BJ (cell line): Measurements from ENCODE around the gene CYP2U1. TPM values are rescaled to one million over a fixed set of nuclear protein-coding genes. Genes with fewer than 3 reads are reported as not detected.
"Not testable (repeated sequence)": the region's sequence is repeated elsewhere in the genome, so short reads cannot be mapped to it uniquely, and the experiment has no call there.

Experiments
- CTCF ChIA-PET: fragments of 350-600 bp; formaldehyde crosslinking; extraction: SDS; loops from one replicate; lab custom pipeline; 2021; ENCODE audit warnings: antibody characterized with exemption, inconsistent platforms; lab: Yijun Ruan, JAX
- POLR2A ChIA-PET: fragments of 300-600 bp; sonication (Branson Sonifier 250); formaldehyde crosslinking; extraction: SDS; loops from one replicate; lab custom pipeline; 2021; ENCODE audit warnings: antibody characterized with exemption; lab: Charles Lee
- DNase-seq: peaks from one replicate; pipeline ENCODE4 v3.0.0-alpha.2; 2011; ENCODE audit warnings: low read depth
- H3K27me3 ChIP-seq: 2 replicates; pipeline ENCODE4 v1.6.0; 2011; ENCODE audit warnings: low read length; ENCODE audit not compliant: control insufficient read depth, insufficient read depth
- H3K36me3 ChIP-seq: 2 replicates; pipeline ENCODE4 v1.5.1; 2011; ENCODE audit warnings: low read length; ENCODE audit not compliant: control insufficient read depth, insufficient read depth
- H3K4me3 ChIP-seq: 2 replicates; pipeline ENCODE4 v1.5.1; 2011; ENCODE audit warnings: low read depth, mild to moderate bottlenecking, control low read depth, low read length
- polyA plus RNA-seq: library from polyadenylated mRNA; depleted of rRNA; stranded (reverse); fragments of >200 nt; gene quantifications from 2 replicates; pipeline ENCODE4 v1.2.3, GENCODE V29; 2011
- TF ChIP-seq, protein P1 (sequence below): IDR thresholded peaks from 2 replicates; pipeline ENCODE4 v1.5.1; 2011; ENCODE audit warnings: low read depth, mild to moderate bottlenecking, control low read depth, inconsistent platforms, low read length, moderate library complexity; ENCODE audit not compliant: insufficient read depth

Gene CYP2U1
- polyA plus RNA-seq, 1 experiment: 7.6 TPM

DNA sequence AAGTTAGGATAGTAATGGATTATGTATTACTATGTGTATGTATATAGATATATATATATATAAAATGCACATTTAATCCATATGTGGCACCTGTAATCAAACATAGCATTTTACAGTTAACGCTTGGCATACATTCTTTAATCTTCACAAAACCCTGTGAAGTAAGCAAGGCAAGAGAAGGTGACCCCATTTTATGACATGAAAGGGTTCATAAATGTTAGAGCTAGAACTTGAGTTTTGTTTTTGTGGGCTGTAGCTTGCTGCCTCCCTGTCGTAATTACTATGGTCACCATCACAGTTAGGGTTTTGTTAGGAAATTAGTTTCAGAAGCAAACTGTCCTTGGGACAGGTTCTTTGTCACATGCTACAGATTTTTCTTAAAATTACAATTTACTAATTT, 13.8 kb upstream of the CYP2U1 start:
- TF ChIP-seq, protein P1, sequence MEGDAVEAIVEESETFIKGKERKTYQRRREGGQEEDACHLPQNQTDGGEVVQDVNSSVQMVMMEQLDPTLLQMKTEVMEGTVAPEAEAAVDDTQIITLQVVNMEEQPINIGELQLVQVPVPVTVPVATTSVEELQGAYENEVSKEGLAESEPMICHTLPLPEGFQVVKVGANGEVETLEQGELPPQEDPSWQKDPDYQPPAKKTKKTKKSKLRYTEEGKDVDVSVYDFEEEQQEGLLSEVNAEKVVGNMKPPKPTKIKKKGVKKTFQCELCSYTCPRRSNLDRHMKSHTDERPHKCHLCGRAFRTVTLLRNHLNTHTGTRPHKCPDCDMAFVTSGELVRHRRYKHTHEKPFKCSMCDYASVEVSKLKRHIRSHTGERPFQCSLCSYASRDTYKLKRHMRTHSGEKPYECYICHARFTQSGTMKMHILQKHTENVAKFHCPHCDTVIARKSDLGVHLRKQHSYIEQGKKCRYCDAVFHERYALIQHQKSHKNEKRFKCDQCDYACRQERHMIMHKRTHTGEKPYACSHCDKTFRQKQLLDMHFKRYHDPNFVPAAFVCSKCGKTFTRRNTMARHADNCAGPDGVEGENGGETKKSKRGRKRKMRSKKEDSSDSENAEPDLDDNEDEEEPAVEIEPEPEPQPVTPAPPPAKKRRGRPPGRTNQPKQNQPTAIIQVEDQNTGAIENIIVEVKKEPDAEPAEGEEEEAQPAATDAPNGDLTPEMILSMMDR: no peak
- CTCF ChIA-PET: interaction anchor here (1.0 to 1.7 kb wide), 2 partner anchors 13 to 159 kb away, joined by 3 to 8 read pairs; partner anchors contain the start of gene CYP2U1
- H3K36me3 ChIP-seq: no peaks in the 10 kb centered on the region
- no peak overlapping the region for H3K4me3 ChIP-seq
- POLR2A ChIA-PET: no interaction called here
- no peaks in the 10 kb centered on the region for H3K27me3 ChIP-seq
- DNase-seq: no peak

- no peak for DNase-seq
- no peaks in the 10 kb centered on the region for H3K36me3 ChIP-seq
- CTCF ChIA-PET: interaction anchor here (0.9 to 1.0 kb wide), 2 partner anchors 9 to 173 kb away, joined by 3 read pairs; partner anchors contain the start of gene CYP2U1
- POLR2A ChIA-PET: no interaction called here
- H3K4me3 ChIP-seq: no peak overlapping the region
- H3K27me3 ChIP-seq: no peaks in the 10 kb centered on the region
- TF ChIP-seq, protein P1: no peak
Measured at GRCh38 chr4:107922486-107923473, 8.6 kb upstream of the CYP2U1 start.

DNA sequence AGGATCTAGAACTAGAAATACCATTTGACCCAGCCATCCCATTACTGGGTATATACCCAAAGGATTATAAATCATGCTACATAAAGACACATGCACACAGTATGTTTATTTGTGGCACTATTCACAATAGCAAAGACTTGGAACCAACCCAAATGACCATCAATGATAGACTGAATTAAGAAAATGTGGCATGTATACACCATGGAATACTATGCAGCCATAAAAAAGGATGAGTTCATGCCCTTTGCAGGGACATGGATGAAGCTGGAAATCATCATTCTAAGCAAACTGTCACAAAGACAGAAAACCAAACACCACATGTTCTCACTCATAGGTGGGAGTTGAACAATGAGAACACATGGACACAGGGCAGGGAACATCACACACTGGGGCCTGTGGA, 5.6 kb upstream of the CYP2U1 start:
- CTCF ChIA-PET, DNase-seq, H3K4me3 ChIP-seq, H3K36me3 ChIP-seq, H3K27me3 ChIP-seq, POLR2A ChIA-PET: not testable (repeated sequence)

GRCh38 chr4:107926875-107927274, 4.5 kb upstream of the CYP2U1 start:
- H3K4me3 ChIP-seq, DNase-seq, CTCF ChIA-PET, POLR2A ChIA-PET, H3K36me3 ChIP-seq, H3K27me3 ChIP-seq: not testable (repeated sequence)

DNA sequence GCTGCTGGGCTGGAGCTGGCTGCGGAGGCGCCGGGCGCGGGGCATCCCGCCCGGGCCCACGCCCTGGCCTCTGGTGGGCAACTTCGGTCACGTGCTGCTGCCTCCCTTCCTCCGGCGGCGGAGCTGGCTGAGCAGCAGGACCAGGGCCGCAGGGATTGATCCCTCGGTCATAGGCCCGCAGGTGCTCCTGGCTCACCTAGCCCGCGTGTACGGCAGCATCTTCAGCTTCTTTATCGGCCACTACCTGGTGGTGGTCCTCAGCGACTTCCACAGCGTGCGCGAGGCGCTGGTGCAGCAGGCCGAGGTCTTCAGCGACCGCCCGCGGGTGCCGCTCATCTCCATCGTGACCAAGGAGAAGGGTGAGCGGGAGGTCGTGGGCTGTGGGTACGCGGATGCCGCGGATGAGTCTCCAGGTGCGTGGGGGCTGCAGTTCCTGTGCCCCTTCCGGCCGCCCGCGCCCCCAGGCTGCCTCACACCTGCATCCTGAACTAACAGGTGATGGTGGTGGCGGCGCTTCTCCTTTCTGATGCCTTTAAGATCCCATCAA, 499 bp downstream of the CYP2U1 start:
- Histone ChIP-seq H3K4me3 (peak overlapping the region; percentile 73), H3K36me3 (no peaks in the 10 kb centered on the region), H3K27me3 (no peaks in the 10 kb centered on the region)
- ChIA-PET POLR2A (no interaction called here), CTCF (interaction anchor here (0.5 to 1.5 kb wide), 5 partner anchors 9 to 168 kb away, joined by 3 to 5 read pairs (median 3); no protein-coding TSS in a partner anchor)
- TF ChIP-seq, protein P1: 0 out of 2 replicates have a peak, but pooled peaks have one; percentile 0
- no peak for DNase-seq

DNA sequence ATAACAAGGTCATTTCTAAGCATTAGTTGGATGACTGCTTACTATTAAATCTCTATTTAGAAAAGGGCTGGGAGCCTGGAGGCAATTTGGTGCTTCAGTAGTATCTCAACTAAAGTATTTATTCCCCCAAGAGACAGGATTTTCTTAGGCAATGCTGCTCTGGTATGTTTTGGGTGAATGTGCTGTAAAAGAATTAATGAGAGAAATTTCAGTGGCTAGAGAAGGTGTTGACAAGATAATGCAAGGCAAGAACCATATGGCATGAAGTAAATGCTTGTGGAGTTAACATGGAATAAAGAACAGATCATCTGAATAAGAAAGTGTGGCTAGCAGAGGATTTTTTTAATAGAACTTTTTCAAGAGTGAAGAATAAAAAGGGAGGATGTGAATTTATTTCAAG, 3.9 kb downstream of the CYP2U1 start:
- POLR2A ChIA-PET: no interaction called here
- Histone ChIP-seq H3K4me3 (no peak overlapping the region), H3K36me3 (no peaks in the 10 kb centered on the region), H3K27me3 (no peaks in the 10 kb centered on the region)
- no peak for DNase-seq
- TF ChIP-seq, protein P1: no peak
- CTCF ChIA-PET: no interaction called here
